K562 (cell line): Measurements from ENCODE around the gene SEZ6. TPM values are rescaled to one million over a fixed set of nuclear protein-coding genes. Genes with fewer than 3 reads are reported as not detected.

Source experiments
- ATAC-seq: fragments of 200-7000 bp; cut with Tn5 transposase; 3 replicates; pipeline ENCODE4 v1.9.1; 2020; ENCODE audit warnings: moderate library complexity
- BruUV-seq: library from RNA; stranded (reverse); fragments of 400-500 nt; replicated peaks from 2 replicates; lab custom pipeline; 2021; lab: Mats Ljungman, UMichigan
- CTCF ChIA-PET: fragments of 300-600 bp; formaldehyde crosslinking; extraction: SDS; loops from one replicate; lab custom pipeline; 2021; ENCODE audit warnings: low intra/inter-chr PET ratio; lab: Yijun Ruan, JAX
- POLR2A ChIA-PET: fragments of 300-600, 350-650 bp; sonication (Branson Sonifier 250); formaldehyde crosslinking; extraction: SDS; loops from one replicate; lab custom pipeline; 2021; ENCODE audit warnings: antibody characterized with exemption, inconsistent platforms; lab: Yijun Ruan, JAX
- DNase-seq, 4 experiments: peaks; one replicate each; pipeline versions ENCODE4 v3.0.0 to v3.0.0-alpha.2; 2011 to 2018; ENCODE audit warnings: low spot score in 3 of 4, mixed read lengths in 3 of 4; ENCODE audit errors: extremely low read depth in 1 of 4
- FAIRE-seq: peaks from 2 replicates; lab custom pipeline; 2011; peaks lifted over from hg19 to GRCh38; lab: Jason Lieb, UNC
- H2AFZ ChIP-seq: 2 replicates; pipeline ENCODE4 v1.6.0; 2011; ENCODE audit warnings: low read depth, low read length, control low read depth, inconsistent platforms
- H3K27ac ChIP-seq: fragments of 200-600 bp; 3 replicates; pipeline ENCODE4 v1.8.0; 2011; ENCODE audit warnings: low read depth, mild to moderate bottlenecking, control low read depth, inconsistent platforms, low read length, moderate library complexity, mixed read lengths; ENCODE audit errors: extremely low read depth
- H3K27me3 ChIP-seq, 2 experiments: fragments of 300-600 bp in 1 of 2; 2 replicates in 1 of 2; 3 replicates in 1 of 2; pipeline versions ENCODE4 v1.6.0 to v1.8.0; 2011; ENCODE audit warnings: inconsistent platforms in 2 of 2, low read length in 2 of 2, mild to moderate bottlenecking in 1 of 2, mixed read lengths in 1 of 2, moderate library complexity in 1 of 2; ENCODE audit not compliant: control insufficient read depth in 2 of 2, insufficient read depth in 2 of 2
- H3K36me3 ChIP-seq: fragments of 300-600 bp; 3 replicates; pipeline ENCODE4 v1.8.0; 2011; ENCODE audit warnings: mild to moderate bottlenecking, low read length, inconsistent platforms; ENCODE audit not compliant: control insufficient read depth, insufficient read depth
- H3K4me1 ChIP-seq, 2 experiments: fragments of 200-600 bp in 1 of 2; replicated peaks in 1 of 2; 2 replicates in 1 of 2; 3 replicates in 1 of 2; pipeline versions ENCODE4 v1.5.1 to v1.8.0; 2011; ENCODE audit warnings: inconsistent platforms in 2 of 2, low read length in 2 of 2, mild to moderate bottlenecking in 1 of 2, mixed read lengths in 1 of 2, moderate library complexity in 1 of 2; ENCODE audit not compliant: control insufficient read depth in 2 of 2, insufficient read depth in 2 of 2
- H3K4me2 ChIP-seq: 2 replicates; pipeline ENCODE4 v1.6.1; 2011; ENCODE audit warnings: low read length, control low read depth, inconsistent platforms, mixed read lengths; ENCODE audit not compliant: insufficient read depth
- H3K4me3 ChIP-seq: fragments of 200-600 bp; sonication (generic), shearing (Covaris generic); 2 replicates; pipeline ENCODE4 v1.5.1; 2016; ENCODE audit warnings: control low read depth, inconsistent platforms
- H3K79me2 ChIP-seq: fragments of 200-600 bp; 3 replicates; pipeline ENCODE4 v1.8.0; 2011; ENCODE audit warnings: low read length, inconsistent platforms; ENCODE audit not compliant: control insufficient read depth, insufficient read depth
- H3K9ac ChIP-seq, 2 experiments: 2 replicates each; pipeline versions ENCODE4 v1.6.0 to v1.6.1; 2011; ENCODE audit warnings: low read depth in 2 of 2, low read length in 2 of 2, control low read depth in 1 of 2, inconsistent platforms in 1 of 2, mild to moderate bottlenecking in 1 of 2, mixed read lengths in 1 of 2; ENCODE audit not compliant: insufficient read depth in 1 of 2
- H3K9me1 ChIP-seq: one replicate; pipeline ENCODE4 v1.6.0; 2011; ENCODE audit warnings: inconsistent platforms, mild to moderate bottlenecking, low read length, moderate library complexity; ENCODE audit not compliant: control insufficient read depth, insufficient read depth
- H3K9me3 ChIP-seq: replicated peaks from 2 replicates; pipeline ENCODE4 v1.5.1; 2011; ENCODE audit warnings: low read depth, low read length, inconsistent platforms; ENCODE audit not compliant: control insufficient read depth, insufficient read depth
- H4K20me1 ChIP-seq: replicated peaks from 2 replicates; pipeline ENCODE4 v1.6.1; 2011; ENCODE audit warnings: low read length, inconsistent platforms, mixed read lengths; ENCODE audit not compliant: control insufficient read depth, insufficient read depth
- ATF7 ChIP-seq: fragments of 450-650 bp; IDR thresholded peaks from 2 replicates; pipeline ENCODE4 v1.7.1; 2014; ENCODE audit warnings: mild to moderate bottlenecking, moderate library complexity
- BCL6 ChIP-seq: fragments of 250-450 bp; sonication (Bioruptor Pico); IDR thresholded peaks from 2 replicates; pipeline ENCODE4 v1.4.0; 2020
- DNMT1 ChIP-seq: fragments of 450-650 bp; IDR thresholded peaks from 2 replicates; pipeline ENCODE4 v1.6.1; 2016; ENCODE audit warnings: antibody characterized with exemption, mild to moderate bottlenecking
- FUS ChIP-seq: fragments of 200-400 bp; formaldehyde crosslinking; optimal IDR thresholded peaks from 2 replicates; pipeline ENCODE3; 2017; ENCODE audit warnings: low read depth, low read length
- MAFK ChIP-seq: IDR thresholded peaks from 2 replicates; pipeline ENCODE4 v1.6.1; 2011; ENCODE audit warnings: low read length, improper control_type of control experiment
- NBN ChIP-seq: fragments of 450-650 bp; IDR thresholded peaks from 2 replicates; pipeline ENCODE4 v1.6.1; 2016; ENCODE audit warnings: low read depth, mild to moderate bottlenecking
- NCOA1 ChIP-seq: fragments of 450-650 bp; IDR thresholded peaks from 2 replicates; pipeline ENCODE4 v1.6.1; 2016; ENCODE audit warnings: low read depth
- RBM34 ChIP-seq: fragments of 200-400 bp; formaldehyde crosslinking; IDR thresholded peaks from 2 replicates; pipeline ENCODE4 v1.6.1; 2018; ENCODE audit warnings: low read length, borderline replicate concordance; ENCODE audit not compliant: insufficient read depth
- TCF7 ChIP-seq: sonication (generic); IDR thresholded peaks from 2 replicates; pipeline ENCODE4 v1.6.1; 2016; ENCODE audit warnings: antibody characterized with exemption, borderline replicate concordance
- ZBTB7A ChIP-seq: IDR thresholded peaks from 2 replicates; pipeline ENCODE4 v1.6.1; 2011; ENCODE audit warnings: low read depth, mild to moderate bottlenecking, low read length, moderate library complexity, borderline replicate concordance; ENCODE audit not compliant: control insufficient read depth
- ZC3H8 ChIP-seq: fragments of 450-650 bp; IDR thresholded peaks from 2 replicates; pipeline ENCODE4 v1.6.1; 2017
- ZNF239 ChIP-seq: fragments of 250-450 bp; sonication (Bioruptor Pico); IDR thresholded peaks from 2 replicates; pipeline ENCODE4 v1.4.0; 2020; ENCODE audit warnings: mild to moderate bottlenecking
- ZNF696 ChIP-seq: fragments of 250-450 bp; sonication (Bioruptor Pico); conservative IDR thresholded peaks from 2 replicates; pipeline ENCODE4 v1.4.0; 2020; ENCODE audit warnings: mild to moderate bottlenecking, moderate library complexity
- WGBS: fragments of 100-300 bp; shearing (Covaris generic); methylation state at CpG from one replicate; pipeline ENCODE4 v1.1.6; 2016; ENCODE audit warnings: low coverage, mixed read lengths; ENCODE audit not compliant: insufficient coverage; ENCODE audit errors: missing lambda C conversion rate; 5-methylcytosine and 5-hydroxymethylcytosine counted together
- in situ Hi-C: fragments of 300-500 bp; cut with MboI; formaldehyde crosslinking; loops from 4 replicates; pipeline ENCODE4 v1.15.0; 2018; ENCODE audit warnings: inconsistent platforms, mixed read lengths
- intact Hi-C: fragments of 100-400 bp; cut with micrococcal nuclease; formaldehyde crosslinking; loops from 2 replicates; pipeline ENCODE4 v1.14.2; 2022
- polyA plus RNA-seq, 8 experiments: library from polyadenylated mRNA; depleted of rRNA in 4 of 8; stranded (reverse) in 5 of 8; unstranded in 3 of 8; fragments of >200 nt; fragmentation: Nextera tagmentation in 2 of 8; fragmentation: Illumina TruSeq in 1 of 8; extraction: Ambion mirVana in 2 of 8; extraction: Trizol in 1 of 8; gene quantifications; 2 replicates each; pipeline versions ENCODE4 v1.2.1 to v1.2.3, GENCODE V29; 2011 to 2014; ENCODE audit warnings: inconsistent platforms in 1 of 8, missing spikeins in 1 of 8
- total RNA-seq, 7 experiments: library from RNA; depleted of rRNA in 6 of 7; stranded (reverse); fragments of >200 nt in 6 of 7; fragmentation: Illumina TruSeq in 2 of 7; extraction: Trizol in 2 of 7; gene quantifications; 2 replicates each; pipeline versions ENCODE4 v1.2.1 to v1.2.3, GENCODE V29; 2011 to 2021; ENCODE audit warnings: low replicate concordance in 1 of 7
- TF ChIP-seq, protein P1 (sequence below): sonication (generic); formaldehyde crosslinking; IDR thresholded peaks from 2 replicates; pipeline ENCODE4 v1.9.0; 2022; ENCODE audit warnings: mild to moderate bottlenecking, missing genetic modification reagents
- TF ChIP-seq, protein P2 (sequence below): fragments of 450-650 bp; conservative IDR thresholded peaks from 2 replicates; pipeline ENCODE4 v1.6.1; 2016; ENCODE audit warnings: missing genetic modification characterization, low read depth, mild to moderate bottlenecking, control low read depth, missing compliant biosample characterization
- TF ChIP-seq, protein P3 (sequence below): sonication (generic); formaldehyde crosslinking; IDR thresholded peaks from 2 replicates; pipeline ENCODE4 v1.8.1; 2023; ENCODE audit warnings: mild to moderate bottlenecking, missing genetic modification reagents
- TF ChIP-seq, protein P4 (sequence below): fragments of 250-450 bp; sonication (Bioruptor Pico); IDR thresholded peaks from 2 replicates; pipeline ENCODE4 v1.4.0; 2020
- TF ChIP-seq, protein P5 (sequence below): IDR thresholded peaks from 2 replicates; pipeline ENCODE4 v1.6.1; 2011; ENCODE audit not compliant: insufficient read length; ENCODE audit errors: extremely low read depth

The SEZ6 gene
- total and polyA plus RNA-seq, 9 of the 15 experiments (the other 6 are each of a cell fraction or from before 2014, with no cell fraction given), result not detected

DNA sequence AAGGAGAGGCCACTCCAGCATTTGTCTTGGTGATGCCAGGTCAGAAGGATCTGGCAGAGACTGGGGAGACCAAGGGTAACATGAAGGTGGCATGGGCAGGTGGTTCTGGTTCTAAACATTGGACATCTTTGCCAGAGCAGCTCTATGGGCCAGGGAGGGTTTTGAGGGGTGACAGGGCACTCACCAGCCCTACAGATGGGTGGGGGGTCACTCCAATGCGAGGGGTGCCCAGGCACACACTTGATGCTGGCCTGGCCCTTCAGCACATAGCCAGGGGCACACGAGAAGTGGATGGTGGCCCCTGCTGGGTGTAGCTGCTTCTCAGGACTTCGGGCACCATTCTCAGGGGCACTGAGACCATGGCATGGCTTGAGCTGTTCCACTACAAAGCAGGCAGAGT, 49.0 kb downstream of the SEZ6 start:
- no peak for ATAC-seq
- H3K27ac ChIP-seq, result no peak overlapping the region
- no peak for FAIRE-seq
- no peaks in the 10 kb centered on the region; the same call in 2 of the 3 replicates for H3K79me2 ChIP-seq
- H2AFZ ChIP-seq, result no peak overlapping the region
- POLR2A ChIA-PET, result interaction anchor here (1.4 kb wide), 1 partner anchor 11 kb away, joined by 4 read pairs; no protein-coding TSS in a partner anchor
- H3K4me1 ChIP-seq, result peaks cover 0 to 10% of the 10 kb centered on the region in 2 experiments; a peak in 3 of 5 replicates
- DNase-seq, result no peak
- H3K9me3 ChIP-seq, result no peaks in the 10 kb centered on the region
- CTCF ChIA-PET, result no interaction called here
- no peak overlapping the region for H3K4me2 ChIP-seq
- intact Hi-C loops (no loop called here), in situ Hi-C loops (no loop called here)
- no TSS peak for BruUV-seq
- no peak overlapping the region for H3K9ac ChIP-seq
- H3K27me3 ChIP-seq, result peaks cover 35 to 52% of the 10 kb centered on the region in 2 experiments
- WGBS, result 3% methylated on average over 3 of the region's 3 CpGs
- no peaks in the 10 kb centered on the region for H3K9me1 ChIP-seq
- H3K4me3 ChIP-seq, result no peak overlapping the region
- no peaks in the 10 kb centered on the region for H3K36me3 ChIP-seq
- H4K20me1 ChIP-seq, result peaks cover 6% of the 10 kb centered on the region; the same call in 1 of the 2 replicates
- TF ChIP-seq, protein P1, sequence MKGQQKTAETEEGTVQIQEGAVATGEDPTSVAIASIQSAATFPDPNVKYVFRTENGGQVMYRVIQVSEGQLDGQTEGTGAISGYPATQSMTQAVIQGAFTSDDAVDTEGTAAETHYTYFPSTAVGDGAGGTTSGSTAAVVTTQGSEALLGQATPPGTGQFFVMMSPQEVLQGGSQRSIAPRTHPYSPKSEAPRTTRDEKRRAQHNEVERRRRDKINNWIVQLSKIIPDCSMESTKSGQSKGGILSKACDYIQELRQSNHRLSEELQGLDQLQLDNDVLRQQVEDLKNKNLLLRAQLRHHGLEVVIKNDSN (CRISPR knock-in tag), result no peak
- TF ChIP-seq, protein P2, sequence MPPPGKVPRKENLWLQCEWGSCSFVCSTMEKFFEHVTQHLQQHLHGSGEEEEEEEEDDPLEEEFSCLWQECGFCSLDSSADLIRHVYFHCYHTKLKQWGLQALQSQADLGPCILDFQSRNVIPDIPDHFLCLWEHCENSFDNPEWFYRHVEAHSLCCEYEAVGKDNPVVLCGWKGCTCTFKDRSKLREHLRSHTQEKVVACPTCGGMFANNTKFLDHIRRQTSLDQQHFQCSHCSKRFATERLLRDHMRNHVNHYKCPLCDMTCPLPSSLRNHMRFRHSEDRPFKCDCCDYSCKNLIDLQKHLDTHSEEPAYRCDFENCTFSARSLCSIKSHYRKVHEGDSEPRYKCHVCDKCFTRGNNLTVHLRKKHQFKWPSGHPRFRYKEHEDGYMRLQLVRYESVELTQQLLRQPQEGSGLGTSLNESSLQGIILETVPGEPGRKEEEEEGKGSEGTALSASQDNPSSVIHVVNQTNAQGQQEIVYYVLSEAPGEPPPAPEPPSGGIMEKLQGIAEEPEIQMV, result no peak
- TF ChIP-seq TCF7 (no peak), ZNF696 (CRISPR knock-in tag) (no peak), RBM34 (no peak), ZC3H8 (no peak), MAFK (no peak), BCL6 (no peak), FUS (no peak), ZBTB7A (no peak), ZNF239 (CRISPR knock-in tag) (no peak), DNMT1 (no peak), NCOA1 (no peak), NBN (no peak), ATF7 (no peak)
- TF ChIP-seq, protein P3, sequence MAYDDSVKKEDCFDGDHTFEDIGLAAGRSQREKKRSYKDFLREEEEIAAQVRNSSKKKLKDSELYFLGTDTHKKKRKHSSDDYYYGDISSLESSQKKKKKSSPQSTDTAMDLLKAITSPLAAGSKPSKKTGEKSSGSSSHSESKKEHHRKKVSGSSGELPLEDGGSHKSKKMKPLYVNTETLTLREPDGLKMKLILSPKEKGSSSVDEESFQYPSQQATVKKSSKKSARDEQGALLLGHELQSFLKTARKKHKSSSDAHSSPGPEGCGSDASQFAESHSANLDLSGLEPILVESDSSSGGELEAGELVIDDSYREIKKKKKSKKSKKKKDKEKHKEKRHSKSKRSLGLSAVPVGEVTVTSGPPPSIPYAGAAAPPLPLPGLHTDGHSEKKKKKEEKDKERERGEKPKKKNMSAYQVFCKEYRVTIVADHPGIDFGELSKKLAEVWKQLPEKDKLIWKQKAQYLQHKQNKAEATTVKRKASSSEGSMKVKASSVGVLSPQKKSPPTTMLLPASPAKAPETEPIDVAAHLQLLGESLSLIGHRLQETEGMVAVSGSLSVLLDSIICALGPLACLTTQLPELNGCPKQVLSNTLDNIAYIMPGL (CRISPR knock-in tag), result no peak
- TF ChIP-seq, protein P4, sequence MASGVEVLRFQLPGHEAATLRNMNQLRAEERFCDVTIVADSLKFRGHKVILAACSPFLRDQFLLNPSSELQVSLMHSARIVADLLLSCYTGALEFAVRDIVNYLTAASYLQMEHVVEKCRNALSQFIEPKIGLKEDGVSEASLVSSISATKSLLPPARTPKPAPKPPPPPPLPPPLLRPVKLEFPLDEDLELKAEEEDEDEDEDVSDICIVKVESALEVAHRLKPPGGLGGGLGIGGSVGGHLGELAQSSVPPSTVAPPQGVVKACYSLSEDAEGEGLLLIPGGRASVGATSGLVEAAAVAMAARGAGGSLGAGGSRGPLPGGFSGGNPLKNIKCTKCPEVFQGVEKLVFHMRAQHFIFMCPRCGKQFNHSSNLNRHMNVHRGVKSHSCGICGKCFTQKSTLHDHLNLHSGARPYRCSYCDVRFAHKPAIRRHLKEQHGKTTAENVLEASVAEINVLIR (CRISPR knock-in tag), result no peak
- TF ChIP-seq, protein P5, sequence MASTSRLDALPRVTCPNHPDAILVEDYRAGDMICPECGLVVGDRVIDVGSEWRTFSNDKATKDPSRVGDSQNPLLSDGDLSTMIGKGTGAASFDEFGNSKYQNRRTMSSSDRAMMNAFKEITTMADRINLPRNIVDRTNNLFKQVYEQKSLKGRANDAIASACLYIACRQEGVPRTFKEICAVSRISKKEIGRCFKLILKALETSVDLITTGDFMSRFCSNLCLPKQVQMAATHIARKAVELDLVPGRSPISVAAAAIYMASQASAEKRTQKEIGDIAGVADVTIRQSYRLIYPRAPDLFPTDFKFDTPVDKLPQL, result no peak
